ENCODE results near the gene FAM174C.

Gene FAM174C

GRCh38 chr19:1322198-1322981, 47.1 kb downstream of the FAM174C start:
- DNase-seq (ENCODE audit: low spot score) = no peak

GRCh38 chr19:1324249-1324805, 49.0 kb downstream of the FAM174C start:
- no peak for DNase-seq (ENCODE audit: low spot score)

GRCh38 chr19:1324806-1325567, 49.7 kb downstream of the FAM174C start:
- no peak for DNase-seq (ENCODE audit: low spot score)

- DNase-seq (ENCODE audit: low spot score) = no peak
These were observed 50.4 kb downstream of the FAM174C start for GRCh38 chr19:1325568-1326294.

GRCh38 chr19:1327125-1327524, 51.8 kb downstream of the FAM174C start:
- DNase-seq (ENCODE audit: low spot score) = no peak

Measured in COLO829 (cell line).